HG02973 (cell line): ENCODE measurements around the gene TRIM17.

Experiments used
- ATAC-seq: cut with Tn5 transposase; IDR thresholded peaks from one replicate; pipeline ENCODE4 v1.9.1; 2021; ENCODE audit warnings: moderate library complexity; ENCODE audit not compliant: unreplicated experiment

The TRIM17 gene

GRCh38 chr1:228404107-228404720, 12.4 kb downstream of the TRIM17 start:
- ATAC-seq: no peak

DNA sequence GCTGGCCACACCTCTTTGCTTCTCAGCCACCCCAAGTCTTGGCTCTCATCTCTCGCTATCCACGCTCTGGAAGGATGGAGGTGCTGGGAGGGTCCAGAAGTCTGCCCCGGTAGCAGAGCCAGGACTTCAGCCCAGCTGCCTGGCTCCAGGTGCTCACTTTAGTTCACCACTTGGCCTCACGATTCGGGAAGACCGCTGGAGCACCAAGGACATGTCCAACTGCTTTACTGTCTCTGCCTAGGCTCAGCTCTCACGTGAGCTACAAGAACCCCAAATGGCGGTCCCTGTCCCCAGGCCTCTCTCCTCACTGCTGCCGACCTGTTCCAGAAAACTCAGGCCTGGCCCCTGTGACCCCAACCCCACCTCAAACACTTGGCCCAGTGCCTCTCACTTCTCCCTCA, 13.4 kb downstream of the TRIM17 start:
- no peak for ATAC-seq

DNA sequence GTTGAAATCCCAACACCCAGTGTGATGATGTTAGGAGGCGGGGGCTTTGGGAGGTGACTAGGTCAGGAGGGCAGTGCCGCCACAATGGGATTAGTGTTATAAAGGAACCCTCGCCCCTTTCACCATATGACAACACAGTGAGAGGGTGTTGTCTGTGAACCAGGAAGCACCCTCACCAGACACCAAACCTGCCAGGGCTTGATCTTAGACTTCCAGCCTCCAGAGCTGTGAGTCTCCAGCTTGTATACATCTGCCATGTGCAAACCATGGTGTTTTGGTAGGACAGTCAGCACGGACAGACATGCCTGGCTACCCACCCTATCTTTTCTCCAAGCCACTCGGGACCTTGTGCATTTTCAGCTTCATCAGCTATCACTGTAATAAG, 14.0 kb downstream of the TRIM17 start:
- ATAC-seq: no peak

DNA sequence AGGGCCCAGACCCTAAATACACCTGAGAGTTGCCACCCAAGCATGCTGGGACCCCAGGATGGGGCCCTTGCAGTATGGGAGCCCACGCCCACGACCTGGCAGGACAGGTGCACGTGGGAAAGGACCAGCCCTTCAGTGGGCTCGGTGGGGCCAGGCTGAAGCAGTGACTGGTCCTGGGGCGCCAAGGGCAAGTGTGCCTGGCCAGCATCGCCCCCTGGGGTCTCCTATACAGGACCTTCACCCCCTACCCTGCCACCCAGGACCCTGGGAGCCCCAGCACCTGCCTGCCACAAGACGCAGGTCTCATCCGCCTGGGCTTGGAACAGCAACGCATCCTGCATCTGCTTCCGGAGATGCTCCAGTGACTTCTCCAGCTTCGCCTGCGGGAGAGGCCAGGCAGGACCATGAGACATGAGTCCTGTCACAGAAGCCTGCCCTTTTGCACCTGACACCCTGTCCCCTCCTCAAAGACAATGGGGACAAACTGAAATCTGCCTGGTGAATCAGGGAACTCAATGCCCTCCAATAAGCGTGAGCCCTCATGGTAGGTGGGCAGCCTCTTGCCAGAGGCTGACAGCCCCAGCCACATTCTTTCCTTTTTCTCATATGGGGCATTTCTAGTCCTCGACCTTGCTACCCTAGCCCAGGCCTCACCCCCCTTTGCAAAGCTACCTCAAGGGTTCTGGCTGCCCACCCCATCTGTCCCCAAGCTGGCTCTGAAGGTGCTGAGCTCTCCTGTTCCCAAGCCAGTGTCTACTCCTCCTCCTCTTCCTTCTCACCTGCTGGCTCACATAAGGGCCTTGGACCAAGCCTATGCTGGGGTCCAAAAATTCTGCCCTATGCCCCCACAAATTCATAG, 14.7 kb downstream of the TRIM17 start:
- ATAC-seq: no peak

DNA sequence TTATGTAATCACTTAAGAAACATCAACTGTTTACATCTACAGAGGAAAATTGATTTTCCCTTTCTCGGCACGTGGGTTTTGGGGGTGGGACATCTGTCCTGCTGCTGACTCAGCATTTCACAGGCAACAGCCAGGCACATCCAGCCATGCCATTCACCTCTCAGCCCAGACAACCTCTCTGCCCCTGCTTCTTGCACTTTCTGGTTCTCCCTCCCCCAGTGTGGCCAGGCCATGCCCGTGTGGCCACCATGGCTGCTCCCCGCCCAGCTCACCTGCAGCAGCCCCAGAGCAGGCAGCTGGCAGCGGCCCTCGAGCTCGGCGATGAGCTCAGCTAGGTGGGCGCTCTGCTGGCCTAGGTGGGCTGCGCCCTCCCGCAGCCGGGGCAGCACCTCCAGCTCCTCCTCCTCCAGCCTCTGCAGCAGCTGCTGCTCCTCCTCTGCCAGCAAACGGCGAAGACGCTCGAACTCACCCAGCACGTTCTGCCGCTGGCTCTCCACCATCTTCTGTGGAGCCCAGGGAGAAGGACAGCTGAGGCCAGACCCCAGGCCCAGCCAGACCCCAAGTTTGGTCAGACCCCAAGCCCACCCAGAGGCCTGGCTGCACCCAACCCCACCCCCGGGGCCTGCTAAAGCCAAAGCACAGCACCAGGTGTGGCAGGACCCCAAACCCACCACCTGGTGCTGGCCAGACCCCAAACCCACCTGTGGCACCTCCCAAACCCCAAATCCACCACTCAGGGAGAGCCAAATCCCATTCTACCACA, 15.8 kb downstream of the TRIM17 start:
- no peak for ATAC-seq

DNA sequence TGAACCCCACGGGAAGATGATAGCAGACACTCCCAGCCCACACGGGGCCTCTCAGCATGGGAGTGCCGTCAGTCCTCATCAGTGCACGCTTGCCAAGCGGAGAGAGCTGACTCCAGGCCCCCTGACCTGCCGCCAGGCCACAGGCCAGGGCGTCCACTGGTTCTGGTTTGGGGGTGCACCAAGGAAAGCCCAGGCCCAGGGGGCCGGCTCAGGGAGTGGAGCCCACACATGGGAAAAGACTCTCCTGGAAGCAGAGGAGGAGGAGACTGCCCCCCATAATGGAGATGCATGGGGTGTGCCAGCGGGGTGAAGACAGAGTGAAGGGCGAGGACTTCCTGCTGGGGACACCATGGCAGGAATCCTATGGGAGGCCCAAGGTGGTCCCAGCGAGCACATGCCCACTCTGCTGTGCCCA, 16.4 kb downstream of the TRIM17 start:
- no peak for ATAC-seq

DNA sequence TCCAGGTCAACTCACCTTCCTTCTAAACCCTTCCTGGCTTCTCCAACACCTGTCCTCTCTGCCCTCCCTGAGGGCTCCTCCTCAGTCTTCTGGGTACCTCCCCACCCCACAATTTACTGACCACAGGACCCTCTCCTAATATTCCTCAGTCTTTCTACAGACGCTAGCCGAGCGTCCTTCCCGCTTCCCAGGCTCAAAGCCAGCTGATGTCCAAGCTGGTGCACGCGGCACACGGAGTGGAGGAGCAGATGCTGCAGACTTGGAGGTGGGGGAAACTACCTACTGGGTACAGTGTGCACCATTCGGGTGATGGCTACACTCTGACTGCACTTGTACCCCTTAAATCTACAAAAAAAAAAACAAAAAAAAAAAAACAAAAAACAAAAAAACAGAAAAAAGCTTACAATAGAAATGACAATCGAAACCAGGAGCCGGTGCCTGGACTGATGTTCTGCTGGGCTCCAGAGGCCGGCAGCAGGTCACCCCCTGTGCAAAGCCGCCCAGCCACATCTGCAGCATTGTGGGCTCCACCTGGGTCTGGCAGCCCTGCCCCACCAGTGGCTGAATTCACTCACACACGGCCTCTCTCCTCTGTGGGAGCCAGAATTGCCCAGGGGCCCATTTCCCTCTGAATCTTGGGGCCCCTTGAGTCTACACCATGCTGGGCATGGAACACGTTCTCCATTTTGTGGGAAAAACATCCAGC, 17.0 kb downstream of the TRIM17 start:
- ATAC-seq: no peak

DNA sequence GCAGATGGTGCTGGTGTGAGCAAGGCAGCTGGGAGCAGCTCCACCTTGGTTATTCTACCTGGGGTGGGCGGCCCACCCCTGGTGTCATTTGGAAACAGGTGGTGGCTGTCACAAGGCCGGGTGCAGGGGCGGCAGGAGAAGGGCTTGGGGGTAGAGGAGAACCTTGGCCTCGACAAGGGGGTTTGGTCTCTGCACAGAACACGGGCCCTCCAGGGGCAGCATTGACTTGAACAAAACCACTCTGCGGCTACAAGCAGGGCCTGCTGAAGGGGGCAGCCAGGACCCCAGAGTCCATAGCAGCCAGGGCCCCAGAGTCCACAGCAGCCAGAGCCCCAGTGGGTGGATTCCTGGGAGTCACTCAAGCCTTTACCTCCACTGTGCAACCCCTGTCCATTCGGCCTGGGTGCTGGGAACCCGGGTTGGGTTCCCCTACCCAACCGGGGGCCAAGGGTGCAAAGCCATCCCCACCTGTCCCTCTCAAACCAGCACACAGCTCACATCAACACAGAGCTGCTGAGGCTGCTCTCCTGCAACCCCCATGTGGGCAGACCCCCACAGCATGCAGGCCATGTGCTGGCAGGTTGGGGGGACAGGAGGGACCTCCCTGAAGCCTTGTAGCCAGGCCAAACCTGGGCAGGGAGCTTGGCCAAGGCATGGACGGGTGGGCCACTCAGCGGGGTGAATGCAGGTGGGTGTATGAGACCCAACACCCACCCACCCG, 17.8 kb downstream of the TRIM17 start:
- ATAC-seq: no peak

DNA sequence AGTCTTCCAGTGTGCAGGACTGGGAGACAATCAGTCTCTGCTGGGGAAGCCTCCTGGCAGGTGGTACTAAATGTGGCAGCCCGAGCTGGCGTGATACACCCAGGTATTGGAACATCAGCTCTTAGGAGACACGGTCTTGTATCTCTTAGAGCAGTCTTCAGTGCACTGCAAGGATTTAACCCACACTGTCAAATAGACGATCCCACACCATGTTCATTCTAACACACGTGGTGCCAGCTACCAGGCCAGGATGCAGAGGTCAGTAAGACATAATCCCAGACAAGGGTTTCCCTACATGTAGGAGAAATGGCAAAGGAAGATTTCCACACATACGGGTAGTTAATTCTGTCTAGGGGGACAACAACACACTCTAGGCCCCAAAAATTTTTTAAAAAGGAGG, 18.7 kb downstream of the TRIM17 start:
- no peak for ATAC-seq

GRCh38 chr1:228396770-228397662, 19.6 kb downstream of the TRIM17 start:
- ATAC-seq: no peak

DNA sequence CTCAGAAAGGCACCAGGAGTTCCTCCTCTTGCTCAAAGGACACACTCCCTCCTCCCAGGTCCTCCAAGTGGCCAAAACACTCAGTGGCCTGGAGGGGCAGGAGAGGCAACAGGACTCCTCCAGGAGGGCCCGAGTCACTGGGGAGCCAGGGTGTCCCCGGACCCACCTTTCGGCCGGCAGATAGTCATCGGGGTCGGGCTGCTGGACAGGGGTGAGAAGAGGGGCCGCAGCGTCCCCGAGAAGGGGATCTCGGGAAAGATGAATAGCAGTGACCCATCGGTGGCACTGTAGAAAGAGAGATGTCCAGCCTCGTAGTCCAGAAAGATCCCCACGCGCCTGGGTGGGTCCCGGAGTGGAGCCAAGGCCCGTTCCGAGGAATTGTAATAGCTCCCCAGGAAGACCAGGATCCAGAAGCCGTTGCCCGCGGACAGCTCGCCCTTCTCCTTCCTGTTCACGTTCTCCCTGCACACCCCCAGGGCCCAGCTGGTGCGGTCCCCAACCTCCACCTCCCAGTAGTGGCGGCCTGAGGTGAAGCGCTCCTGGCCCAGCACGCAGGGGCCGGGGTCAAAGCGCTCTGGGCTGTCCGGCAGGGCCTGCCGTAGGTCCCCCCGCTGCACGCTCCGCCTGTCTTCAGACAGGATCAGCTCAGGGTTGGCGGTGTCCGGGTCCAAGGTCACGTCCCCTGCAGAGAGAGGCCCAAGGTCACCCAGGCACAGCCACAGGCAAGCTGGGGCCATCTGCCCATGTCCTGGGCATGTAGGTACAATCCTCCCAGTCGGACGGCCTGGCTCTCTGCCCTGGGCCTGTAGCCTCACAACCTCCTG, 21.9 kb downstream of the TRIM17 start:
- ATAC-seq: no peak

- no peak for ATAC-seq
Observed at GRCh38 chr1:228393811-228394570, 22.7 kb downstream of the TRIM17 start.

DNA sequence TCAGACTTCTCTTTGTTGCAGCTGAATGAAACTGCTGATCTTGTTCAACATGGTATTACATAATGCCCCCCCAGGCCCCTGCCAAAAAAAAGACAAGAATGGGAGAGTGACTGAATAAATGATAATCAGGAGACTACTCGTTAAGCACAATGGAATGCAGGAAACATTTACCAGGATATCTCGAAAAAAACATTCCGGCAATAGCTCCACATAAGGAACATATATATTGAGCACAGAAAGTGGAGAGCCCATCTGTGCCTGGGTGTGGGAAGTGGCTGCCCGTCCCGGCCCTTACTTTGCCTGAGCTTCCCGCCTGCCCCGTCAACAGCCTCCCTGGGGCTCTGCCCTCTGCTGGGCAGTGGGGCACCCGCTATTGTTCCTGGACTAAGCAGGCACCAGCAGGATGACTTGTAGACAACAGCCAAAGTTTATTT, 23.4 kb downstream of the TRIM17 start:
- no peak for ATAC-seq

DNA sequence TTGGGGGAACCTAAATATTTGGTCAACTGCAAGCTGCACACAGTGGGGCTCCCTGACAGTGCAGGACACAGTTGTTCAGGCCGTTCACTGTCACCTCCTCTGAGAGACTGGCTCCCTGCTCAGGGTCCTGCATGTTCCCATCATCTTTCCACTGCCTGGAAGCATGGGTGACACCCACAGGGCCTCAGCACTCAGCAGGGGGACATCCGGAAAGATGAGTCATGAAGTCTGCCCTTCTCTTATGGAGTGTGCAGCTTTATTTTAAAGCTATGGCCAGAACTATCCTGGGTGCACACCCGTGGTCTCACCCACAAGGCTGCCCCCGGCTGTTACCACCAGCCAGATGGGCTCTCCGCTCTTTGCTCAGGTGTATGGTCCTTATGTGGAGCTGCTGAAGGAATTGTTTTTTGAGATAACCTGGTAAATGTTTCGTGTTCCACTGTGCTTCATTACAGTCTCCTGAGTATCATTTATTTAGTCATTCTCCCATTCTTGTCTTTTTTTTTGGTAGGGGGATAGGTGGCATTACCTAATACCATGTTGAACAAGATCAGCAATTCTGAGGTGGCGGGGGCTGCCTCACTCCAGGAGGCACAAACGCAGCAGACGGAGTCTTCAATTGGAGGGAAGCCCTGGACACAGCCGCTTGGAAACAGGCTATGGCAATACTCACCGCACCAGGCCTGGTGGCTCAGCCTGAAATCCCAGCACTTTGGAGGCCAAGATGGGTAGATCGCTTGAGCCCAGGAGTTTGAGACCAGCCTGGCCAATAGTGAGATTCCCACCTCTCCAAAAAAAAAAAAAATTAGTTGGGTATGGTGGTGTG, 24.3 kb downstream of the TRIM17 start:
- ATAC-seq: no peak

DNA sequence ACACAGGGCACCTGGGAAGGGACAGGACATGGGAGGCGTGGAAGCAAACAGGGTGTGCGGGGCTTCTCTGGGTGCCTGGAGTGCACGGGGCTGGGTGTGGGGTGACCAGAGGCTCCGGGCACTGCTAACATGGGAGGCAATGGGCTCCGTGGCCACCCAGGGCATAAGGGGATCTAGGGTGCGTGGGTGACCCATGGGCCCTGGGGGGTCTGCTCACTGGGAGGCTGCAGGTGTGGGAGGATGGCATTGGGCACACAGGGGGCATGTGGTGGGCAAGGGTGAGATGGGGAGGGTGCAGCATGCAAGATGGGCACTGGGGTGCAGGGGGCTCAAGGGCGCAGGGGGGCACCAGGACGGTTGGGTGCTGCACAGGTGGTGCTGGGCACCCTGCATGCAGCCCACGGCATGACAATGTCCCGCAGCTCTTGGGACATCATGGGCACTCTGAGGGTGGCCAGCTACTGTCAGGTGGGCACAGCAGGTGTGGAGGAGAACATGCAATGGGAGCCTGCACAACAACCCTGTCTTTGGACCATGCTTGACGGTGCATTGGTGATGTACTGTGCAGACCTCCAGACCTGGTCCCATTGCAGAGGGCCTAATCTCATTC, 25.1 kb downstream of the TRIM17 start:
- no peak for ATAC-seq

GRCh38 chr1:228390649-228391048, 26.0 kb downstream of the TRIM17 start:
- no peak for ATAC-seq

GRCh38 chr1:228387321-228387720, 29.3 kb downstream of the TRIM17 start:
- ATAC-seq: no peak
